H1 (cell line): ENCODE measurements around the gene LBH. TPM values are rescaled to one million over a fixed set of nuclear protein-coding genes. Genes with fewer than 3 reads are reported as not detected.

Source experiments
- CTCF ChIA-PET: fragments of 300-600 bp; sonication (Branson Sonifier 250); formaldehyde crosslinking; loops from one replicate; lab custom pipeline; 2021; ENCODE audit not compliant: partially characterized antibody; lab: Charles Lee
- POLR2A ChIA-PET: fragments of 300-600 bp; sonication (Branson Sonifier 250); formaldehyde crosslinking; loops from one replicate; lab custom pipeline; 2021; ENCODE audit warnings: inconsistent platforms; ENCODE audit not compliant: partially characterized antibody; lab: Charles Lee
- DNase-seq, 2 experiments: peaks; one replicate each; pipeline versions ENCODE4 v3.0.0 to v3.0.0-alpha.2; 2010 to 2022; ENCODE audit warnings: low spot score in 2 of 2, low read depth in 1 of 2, mixed read lengths in 1 of 2
- FAIRE-seq: peaks from 2 replicates; lab custom pipeline; 2011; peaks lifted over from hg19 to GRCh38; lab: Jason Lieb, UNC
- H2AFZ ChIP-seq: 2 replicates; pipeline ENCODE4 v1.8.1; 2012; ENCODE audit warnings: low read length, inconsistent platforms
- H2AK5ac ChIP-seq: 2 replicates; pipeline ENCODE4 v1.6.1; 2013; ENCODE audit warnings: low read depth, low read length
- H2BK120ac ChIP-seq: replicated peaks from 2 replicates; pipeline ENCODE3; 2013; ENCODE audit warnings: low read depth, low read length, inconsistent platforms
- H2BK12ac ChIP-seq: 2 replicates; pipeline ENCODE4 v1.6.1; 2013; ENCODE audit warnings: low read depth, low read length
- H2BK15ac ChIP-seq: 2 replicates; pipeline ENCODE4 v1.6.1; 2013; ENCODE audit warnings: low read length
- H2BK20ac ChIP-seq: 2 replicates; pipeline ENCODE4 v1.6.1; 2013; ENCODE audit warnings: low read length
- H2BK5ac ChIP-seq: 2 replicates; pipeline ENCODE4 v1.6.1; 2013; ENCODE audit warnings: low read depth, low read length
- H3K14ac ChIP-seq: 2 replicates; pipeline ENCODE4 v1.6.1; 2013; ENCODE audit warnings: inconsistent platforms; ENCODE audit not compliant: insufficient read length
- H3K18ac ChIP-seq: 2 replicates; pipeline ENCODE4 v1.6.1; 2013; ENCODE audit warnings: low read length; ENCODE audit errors: extremely low read depth
- H3K23ac ChIP-seq: 2 replicates; pipeline ENCODE4 v1.6.1; 2013; ENCODE audit warnings: inconsistent platforms; ENCODE audit not compliant: insufficient read length
- H3K23me2 ChIP-seq: 2 replicates; pipeline ENCODE4 v1.6.1; 2013; ENCODE audit warnings: low read depth, low read length
- H3K27ac ChIP-seq: 2 replicates; pipeline ENCODE4 v1.6.1; 2011; ENCODE audit warnings: low read depth, low read length, inconsistent platforms
- H3K27me3 ChIP-seq, 4 experiments: replicated peaks in 1 of 4; 1 replicate in 1 of 4; 2 replicates in 3 of 4; pipeline versions ENCODE4 v1.6.1 to v1.8.1; 2011 to 2013; ENCODE audit warnings: low read length in 3 of 4, mild to moderate bottlenecking in 3 of 4, inconsistent platforms in 2 of 4, mixed read lengths in 2 of 4, moderate library complexity in 1 of 4; ENCODE audit not compliant: control insufficient read depth in 3 of 4, insufficient read depth in 3 of 4; ENCODE audit errors: extremely low read depth in 1 of 4
- H3K36me3 ChIP-seq, 4 experiments: 2 replicates each; pipeline versions ENCODE4 v1.6.1 to v1.8.1; 2011 to 2013; ENCODE audit warnings: mild to moderate bottlenecking in 4 of 4, low read length in 3 of 4, moderate library complexity in 2 of 4, control low read depth in 1 of 4, inconsistent platforms in 1 of 4; ENCODE audit not compliant: insufficient read depth in 4 of 4, control insufficient read depth in 2 of 4
- H3K4ac ChIP-seq: replicated peaks from 2 replicates; pipeline ENCODE3; 2013; ENCODE audit warnings: low read length, low read depth, mixed read lengths, inconsistent platforms; ENCODE audit not compliant: insufficient read length
- H3K4me1 ChIP-seq, 4 experiments: replicated peaks in 1 of 4; 1 replicate in 1 of 4; 2 replicates in 3 of 4; pipeline versions ENCODE4 v1.6.1 to v1.8.1; 2011 to 2013; ENCODE audit warnings: low read length in 3 of 4, inconsistent platforms in 2 of 4, mixed read lengths in 1 of 4; ENCODE audit not compliant: insufficient read depth in 4 of 4, control insufficient read depth in 3 of 4
- H3K4me2 ChIP-seq, 2 experiments: 2 replicates each; pipeline versions ENCODE4 v1.6.1 to v1.8.1; 2011 to 2013; ENCODE audit warnings: low read depth in 2 of 2, low read length in 2 of 2, control low read depth in 1 of 2, inconsistent platforms in 1 of 2, mild to moderate bottlenecking in 1 of 2; ENCODE audit not compliant: insufficient read depth in 1 of 2
- H3K4me3 ChIP-seq, 4 experiments: fragments of 200-600, 300-600 bp in 1 of 4; sonication (generic), shearing (Covaris generic), sonication (Bioruptor Twin) in 1 of 4; 2 replicates each; pipeline versions ENCODE4 v1.5.1 to v1.8.1; 2011 to 2016; ENCODE audit warnings: low read length in 4 of 4, low read depth in 3 of 4, control low read depth in 2 of 4, inconsistent platforms in 2 of 4, mild to moderate bottlenecking in 2 of 4, mixed read lengths in 1 of 4, moderate library complexity in 1 of 4; ENCODE audit not compliant: insufficient read depth in 2 of 4; ENCODE audit errors: extremely low read depth in 1 of 4
- H3K56ac ChIP-seq: replicated peaks from 2 replicates; pipeline ENCODE3; 2013; ENCODE audit warnings: low read depth, mild to moderate bottlenecking, mixed read lengths, low read length, inconsistent platforms; ENCODE audit not compliant: insufficient read length
- H3K79me1 ChIP-seq: 2 replicates; pipeline ENCODE4 v1.6.1; 2013; ENCODE audit warnings: low read depth, low read length, control low read depth
- H3K79me2 ChIP-seq, 2 experiments: 2 replicates each; pipeline versions ENCODE4 v1.6.1 to v1.8.1; 2012 to 2013; ENCODE audit warnings: low read length in 2 of 2, mild to moderate bottlenecking in 2 of 2, inconsistent platforms in 1 of 2; ENCODE audit not compliant: insufficient read depth in 2 of 2, control insufficient read depth in 1 of 2
- H3K9ac ChIP-seq, 4 experiments: replicated peaks in 1 of 4; 1 replicate in 1 of 4; 2 replicates in 3 of 4; pipeline versions ENCODE4 v1.6.1 to v1.8.1; 2011 to 2013; ENCODE audit warnings: low read depth in 3 of 4, low read length in 3 of 4, control low read depth in 2 of 4, mild to moderate bottlenecking in 2 of 4, moderate library complexity in 2 of 4, inconsistent platforms in 1 of 4; ENCODE audit errors: extremely low read depth in 1 of 4
- H3K9me3 ChIP-seq, 2 experiments: 2 replicates each; pipeline versions ENCODE4 v1.6.1 to v1.8.1; 2012 to 2013; ENCODE audit warnings: mild to moderate bottlenecking in 2 of 2, moderate library complexity in 2 of 2, control low read depth in 1 of 2, inconsistent platforms in 1 of 2, low read depth in 1 of 2, low read length in 1 of 2, mixed read lengths in 1 of 2; ENCODE audit not compliant: insufficient read depth in 2 of 2
- H4K20me1 ChIP-seq, 2 experiments: replicated peaks in 1 of 2; 2 replicates each; pipeline versions ENCODE3 to v1.8.1; 2011 to 2013; ENCODE audit warnings: inconsistent platforms in 2 of 2, low read length in 2 of 2, mild to moderate bottlenecking in 1 of 2; ENCODE audit not compliant: insufficient read depth in 2 of 2, control insufficient read depth in 1 of 2
- H4K5ac ChIP-seq: 2 replicates; pipeline ENCODE4 v1.6.1; 2013; ENCODE audit warnings: low read length, low read depth, mixed read lengths, inconsistent platforms; ENCODE audit not compliant: insufficient read length
- H4K8ac ChIP-seq: 2 replicates; pipeline ENCODE4 v1.8.0; 2013; ENCODE audit warnings: mild to moderate bottlenecking, moderate library complexity, low read length, inconsistent platforms; ENCODE audit not compliant: insufficient read depth; ENCODE audit errors: extremely low read depth
- H4K91ac ChIP-seq: replicated peaks from 2 replicates; pipeline ENCODE3; 2013; ENCODE audit warnings: low read length, mixed read lengths, inconsistent platforms; ENCODE audit not compliant: insufficient read length
- CHD2 ChIP-seq: IDR thresholded peaks from 2 replicates; pipeline ENCODE4 v1.6.1; 2012; ENCODE audit warnings: low read length, improper control_type of control experiment
- RFX5 ChIP-seq: IDR thresholded peaks from 2 replicates; pipeline ENCODE4 v1.6.1; 2011; ENCODE audit warnings: low read depth, low read length, improper control_type of control experiment, borderline replicate concordance
- SIX5 ChIP-seq: IDR thresholded peaks from 2 replicates; pipeline ENCODE4 v1.6.1; 2011; ENCODE audit warnings: mild to moderate bottlenecking, low read depth, low read length
- WGBS, 2 experiments: shearing (Covaris generic) in 1 of 2; methylation state at CpG; one replicate each; pipeline versions ENCODE4 v1.1.6 to v1.1.7; 2013 to 2015; ENCODE audit warnings: low lambda C conversion rate in 2 of 2, mixed read lengths in 2 of 2, inconsistent platforms in 1 of 2, low coverage in 1 of 2, missing lambda C conversion rate in 1 of 2; ENCODE audit not compliant: insufficient replicate concordance in 2 of 2, insufficient coverage in 1 of 2, insufficient read length in 1 of 2; ENCODE audit errors: extremely low coverage in 1 of 2, missing lambda C conversion rate in 1 of 2; 5-methylcytosine and 5-hydroxymethylcytosine counted together
- polyA plus RNA-seq, 7 experiments: library from polyadenylated mRNA; depleted of rRNA in 3 of 7; stranded (reverse) in 5 of 7; unstranded in 2 of 7; fragments of >200 nt in 5 of 7; fragments of 200-250 nt in 2 of 7; gene quantifications; 1 replicate in 5 of 7; 2 replicates in 1 of 7; 4 replicates in 1 of 7; pipeline versions ENCODE4 v1.2.1 to v1.2.3, GENCODE V29; 2011 to 2013; ENCODE audit warnings: missing spikeins in 2 of 7, mixed read lengths in 2 of 7
- total RNA-seq: library from RNA; stranded (reverse); fragmentation: NEBNext Ultra II Directional; extraction: Animal tissue kit (Norgen Biotek cat#: 25700); gene quantifications from 2 replicates; pipeline ENCODE4 v1.2.1, GENCODE V29; 2021
- TF ChIP-seq, protein P1 (sequence below): IDR thresholded peaks from 2 replicates; pipeline ENCODE4 v1.6.1; 2012; ENCODE audit warnings: inconsistent platforms

The LBH gene
- total and polyA plus RNA-seq, 2 of the 8 experiments (the other 6 are each of a cell fraction or from before 2014, with no cell fraction given): 25.7 to 34.5 TPM

DNA sequence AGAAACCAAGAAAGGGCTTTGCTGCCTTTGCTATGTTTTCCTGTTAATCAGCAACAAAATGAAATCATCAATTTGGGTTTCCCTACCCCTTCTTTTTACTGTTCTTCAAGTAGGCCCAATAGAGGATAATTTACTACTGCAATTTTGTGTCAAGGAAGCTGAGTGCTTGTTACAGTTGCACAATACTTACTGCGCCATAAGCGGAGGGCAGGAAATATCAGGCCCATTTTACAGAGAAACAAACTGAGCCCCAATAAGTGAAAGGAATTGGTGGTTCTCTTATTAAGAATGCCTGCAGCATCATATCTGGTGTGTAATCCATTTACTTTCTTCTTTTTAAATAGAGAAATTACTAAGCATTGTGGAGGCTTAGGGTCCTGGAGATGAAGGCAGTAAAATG lies 9.3 kb upstream of the LBH start:
- peaks cover 0 to 9% (median 2%) of the 10 kb centered on the region in 4 experiments; a peak in 4 of 7 replicates for H3K4me1 ChIP-seq
- no peak overlapping the region for H2BK5ac ChIP-seq
- H4K20me1 ChIP-seq: no peaks in the 10 kb centered on the region
- H3K23me2 ChIP-seq: no peaks in the 10 kb centered on the region
- H2BK120ac ChIP-seq: no peak overlapping the region
- H3K18ac ChIP-seq: no peak overlapping the region
- H3K9ac ChIP-seq: no peak overlapping the region
- no peak overlapping the region for H4K8ac ChIP-seq
- H2AFZ ChIP-seq: no peak overlapping the region
- H4K5ac ChIP-seq: no peak overlapping the region
- H3K79me2 ChIP-seq: no peaks in the 10 kb centered on the region
- no peak overlapping the region for H3K4me2 ChIP-seq
- H4K91ac ChIP-seq: no peak overlapping the region
- no peaks in the 10 kb centered on the region for H3K79me1 ChIP-seq
- ChIA-PET CTCF (interaction anchor here (2.1 to 3.4 kb wide), 2 partner anchors 8 to 13 kb away, joined by 9 to 17 read pairs; no protein-coding TSS in a partner anchor), POLR2A (interaction anchor here (1.7 kb wide), 1 partner anchor 9 kb away, joined by 6 read pairs; the partner anchor contains the start of gene LBH)
- no peak overlapping the region for H2BK20ac ChIP-seq
- no peak overlapping the region for H3K4me3 ChIP-seq
- H3K4ac ChIP-seq: no peak overlapping the region
- FAIRE-seq: no peak
- H3K27me3 ChIP-seq: no peaks in the 10 kb centered on the region
- H2BK15ac ChIP-seq: no peak overlapping the region
- H3K23ac ChIP-seq: no peak overlapping the region
- no peaks in the 10 kb centered on the region for H3K36me3 ChIP-seq
- H2AK5ac ChIP-seq: no peak overlapping the region
- no peak for TF ChIP-seq CHD2
- TF ChIP-seq, protein P1, sequence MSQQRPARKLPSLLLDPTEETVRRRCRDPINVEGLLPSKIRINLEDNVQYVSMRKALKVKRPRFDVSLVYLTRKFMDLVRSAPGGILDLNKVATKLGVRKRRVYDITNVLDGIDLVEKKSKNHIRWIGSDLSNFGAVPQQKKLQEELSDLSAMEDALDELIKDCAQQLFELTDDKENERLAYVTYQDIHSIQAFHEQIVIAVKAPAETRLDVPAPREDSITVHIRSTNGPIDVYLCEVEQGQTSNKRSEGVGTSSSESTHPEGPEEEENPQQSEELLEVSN: no peak
- no peak for TF ChIP-seq SIX5
- no peak for TF ChIP-seq RFX5
- H3K14ac ChIP-seq: no peak overlapping the region
- no peak overlapping the region for H3K56ac ChIP-seq
- H3K9me3 ChIP-seq: no peaks in the 10 kb centered on the region
- no peak for DNase-seq
- no peak overlapping the region for H2BK12ac ChIP-seq
- no peak overlapping the region for H3K27ac ChIP-seq
- WGBS, 2 experiments: 87% methylated on average over 2 of the region's 2 CpGs; no CpG with 5 or more reads in 1 of the 2 experiments
